Measurements from ENCODE around the gene CAP2. TPM values are rescaled to one million over a fixed set of nuclear protein-coding genes. Genes with fewer than 3 reads are reported as not detected.
"Not testable (repeated sequence)": the region's sequence is repeated elsewhere in the genome, so short reads cannot be mapped to it uniquely, and the experiment has no call there.

CAP2 gene
- total RNA-seq, 4 donors from 2014 or later: 4.8 to 10.1 (median 7.8) TPM

GRCh38 chr6:17410281-17410680 lies 16.9 kb downstream of the CAP2 start:
- WGBS, 2 donors (ENCODE audit: low coverage in 1 of 2): 95 to 100% methylated on average over 2 to 4 of the region's 4 CpGs
- Histone ChIP-seq H3K4me3 (no peak overlapping the region), H3K27ac (no peak overlapping the region), H3K4me1 (peaks cover 0 to 9% (median 2%) of the 10 kb centered on the region in 4 donors), H3K27me3 (no peaks in the 10 kb centered on the region), H3K36me3 (no peaks in the 10 kb centered on the region), H3K9me3 (peaks cover 0 to 3% of the 10 kb centered on the region in 2 donors)
- DNase-seq: no peak
- intact Hi-C loops (cut with DNase I; ENCODE audit: low total_unique reads) (no loop called here), in situ Hi-C loops (cut with MboI; ENCODE audit: low pct_ligation_motif_present in 1 of 4, low pct_unique_long_range_greater_than_20kb in 1 of 4, low sequenced_read_pairs in 3 of 4) (no loop called here)
- TF ChIP-seq EP300 (IDR thresholded peaks at IDR 0.05; ENCODE audit: low read depth) (no peak), CTCF (IDR thresholded peaks at IDR 0.05) (no peak), POLR2A (IDR thresholded peaks at IDR 0.05) (no peak), POLR2AphosphoS5 (IDR thresholded peaks at IDR 0.05) (no peak)

GRCh38 chr6:17413313-17413750 lies 19.9 kb downstream of the CAP2 start:
- no peak for DNase-seq
- WGBS, 2 donors (ENCODE audit: low coverage in 1 of 2): 80 to 93% methylated on average over 5 of the region's 5 CpGs
- H3K27ac ChIP-seq: no peak overlapping the region
- no peaks in the 10 kb centered on the region for H3K36me3 ChIP-seq
- in situ Hi-C loops (cut with MboI; ENCODE audit: low pct_ligation_motif_present in 1 of 4, low pct_unique_long_range_greater_than_20kb in 1 of 4, low sequenced_read_pairs in 3 of 4): no loop called here
- intact Hi-C loops (cut with DNase I; ENCODE audit: low total_unique reads): no loop called here
- peaks cover 0 to 10% (median 0%) of the 10 kb centered on the region in 4 donors for H3K4me1 ChIP-seq
- no peak overlapping the region for H3K4me3 ChIP-seq
- peaks cover 0 to 3% of the 10 kb centered on the region in 2 donors for H3K9me3 ChIP-seq
- no peaks in the 10 kb centered on the region for H3K27me3 ChIP-seq
- TF ChIP-seq POLR2A (IDR thresholded peaks at IDR 0.05) (no peak), POLR2AphosphoS5 (IDR thresholded peaks at IDR 0.05) (no peak), EP300 (IDR thresholded peaks at IDR 0.05; ENCODE audit: low read depth) (no peak), CTCF (IDR thresholded peaks at IDR 0.05) (no peak)

- H3K9me3 ChIP-seq; H3K4me3 ChIP-seq; intact Hi-C loops (cut with DNase I; ENCODE audit: low total_unique reads); H3K4me1 ChIP-seq; H3K36me3 ChIP-seq; DNase-seq; H3K27me3 ChIP-seq; H3K27ac ChIP-seq; in situ Hi-C loops (cut with MboI; ENCODE audit: low pct_ligation_motif_present in 1 of 4, low pct_unique_long_range_greater_than_20kb in 1 of 4, low sequenced_read_pairs in 3 of 4): not testable (repeated sequence)
- 96 to 100% methylated on average over 1 of the region's 1 CpG for WGBS, 2 donors (ENCODE audit: low coverage in 1 of 2)
Measured at GRCh38 chr6:17414395-17414794, 21.0 kb downstream of the CAP2 start.

- intact Hi-C loops (cut with DNase I; ENCODE audit: low total_unique reads): no loop called here
- Histone ChIP-seq H3K27ac (no peak overlapping the region), H3K4me3 (no peak overlapping the region), H3K9me3 (peaks cover 0 to 3% of the 10 kb centered on the region in 2 donors), H3K4me1 (peaks cover 0 to 10% (median 0%) of the 10 kb centered on the region in 4 donors), H3K36me3 (no peaks in the 10 kb centered on the region), H3K27me3 (no peaks in the 10 kb centered on the region)
- no peak for TF ChIP-seq CTCF (IDR thresholded peaks at IDR 0.05)
- WGBS, 2 donors (ENCODE audit: low coverage in 1 of 2): 100% methylated on average over 2 of the region's 2 CpGs
- no peak for DNase-seq
- in situ Hi-C loops (cut with MboI; ENCODE audit: low pct_ligation_motif_present in 1 of 4, low pct_unique_long_range_greater_than_20kb in 1 of 4, low sequenced_read_pairs in 3 of 4): no loop called here
Measured at GRCh38 chr6:17415321-17415720, 21.9 kb downstream of the CAP2 start.

GRCh38 chr6:17416806-17417205 lies 23.4 kb downstream of the CAP2 start:
- TF ChIP-seq POLR2AphosphoS5 (IDR thresholded peaks at IDR 0.05): no peak
- TF ChIP-seq CTCF (IDR thresholded peaks at IDR 0.05): no peak
- Histone ChIP-seq H3K9me3 (no peaks in the 10 kb centered on the region), H3K4me1 (peaks cover 0 to 10% (median 0%) of the 10 kb centered on the region in 4 donors), H3K36me3 (no peaks in the 10 kb centered on the region), H3K27ac (no peak overlapping the region), H3K4me3 (no peak overlapping the region), H3K27me3 (no peaks in the 10 kb centered on the region)
- in situ Hi-C loops (cut with MboI; ENCODE audit: low pct_ligation_motif_present in 1 of 4, low pct_unique_long_range_greater_than_20kb in 1 of 4, low sequenced_read_pairs in 3 of 4) (no loop called here), intact Hi-C loops (cut with DNase I; ENCODE audit: low total_unique reads) (no loop called here)
- DNase-seq: no peak

All from transverse colon (tissue), 4 donors.